Stimulated activated naive CD8-positive, alpha-beta T cell treated with anti-CD3 and anti-CD28 coated beads, Interleukin-15, Interleukin-2, amounts not matched to agents 100 ng/mL and 50 ng/mL, for 24 hours (primary cell): ENCODE measurements around the gene PROSER1.
"Not testable (repeated sequence)": the region's sequence is repeated elsewhere in the genome, so short reads cannot be mapped to it uniquely, and the experiment has no call there.

Source experiments
- H3K27ac Mint-ChIP-seq: one replicate; pipeline ENCODE4 v1.8.0; 2021; ENCODE audit warnings: mild to moderate bottlenecking, mixed read lengths
- H3K27me3 Mint-ChIP-seq: one replicate; pipeline ENCODE4 v1.8.0; 2021; ENCODE audit warnings: mixed read lengths
- H3K36me3 Mint-ChIP-seq: one replicate; pipeline ENCODE4 v1.8.0; 2021; ENCODE audit warnings: low read depth, mixed read lengths
- H3K4me1 Mint-ChIP-seq: one replicate; pipeline ENCODE4 v1.8.0; 2021; ENCODE audit warnings: low read depth, mixed read lengths
- H3K4me3 Mint-ChIP-seq: one replicate; pipeline ENCODE4 v1.8.0; 2021; ENCODE audit warnings: mild to moderate bottlenecking, mixed read lengths
- H3K9me3 Mint-ChIP-seq: one replicate; pipeline ENCODE4 v1.8.0; 2021; ENCODE audit warnings: mixed read lengths

Gene PROSER1

DNA sequence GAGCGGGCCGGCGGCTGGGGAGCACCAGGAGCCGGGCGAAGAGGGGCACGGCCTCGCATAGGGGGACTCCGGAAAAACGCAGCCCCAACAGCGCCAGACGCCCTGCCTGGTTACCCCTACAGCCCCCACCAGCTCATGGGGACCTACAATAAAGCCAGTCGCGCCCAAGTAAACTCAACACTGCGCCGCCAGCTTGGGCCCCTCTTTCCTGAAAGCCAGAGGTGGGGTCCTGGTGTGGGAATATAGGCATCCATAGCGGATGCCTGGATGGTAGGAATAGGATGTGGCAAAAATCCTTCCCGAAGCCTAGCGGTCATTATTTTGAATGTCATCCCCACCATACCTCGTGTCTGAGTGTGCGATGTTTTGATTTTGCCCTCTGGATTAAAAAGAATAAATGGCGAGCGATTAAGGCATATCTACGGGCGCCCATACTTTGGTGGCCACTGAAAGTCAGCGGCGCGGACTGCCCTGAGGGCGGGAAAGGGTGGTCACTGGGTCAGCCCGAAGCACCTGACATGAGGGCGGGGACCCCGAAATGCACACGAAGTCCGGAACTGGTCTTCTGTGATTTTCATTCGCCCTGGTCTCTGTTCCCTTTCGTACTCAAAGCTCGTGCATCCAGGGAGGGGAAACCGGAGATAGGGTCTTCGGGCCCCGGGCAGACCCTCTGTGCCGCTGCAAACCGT is at the start of gene PROSER1, which contains the start of gene NHLRC3:
PROSER1 (minus strand) TSS at position 210 of the 689 bp plus-strand sequence. CDS start 847 bp downstream, outside the sequence.
NHLRC3 (plus strand) TSS at position 577 of the 689 bp plus-strand sequence. CDS start 184 bp downstream, outside the sequence.
- Mint-ChIP-seq H3K27me3 (no peaks in the 10 kb centered on the region), H3K27ac (peak within 1 kb of the TSS; percentile 99), H3K36me3 (peaks cover 33% of the 10 kb centered on the region), H3K4me1 (peaks cover 65% of the 10 kb centered on the region), H3K4me3 (peak within 1 kb of the TSS; percentile 100), H3K9me3 (no peaks in the 10 kb centered on the region)

DNA sequence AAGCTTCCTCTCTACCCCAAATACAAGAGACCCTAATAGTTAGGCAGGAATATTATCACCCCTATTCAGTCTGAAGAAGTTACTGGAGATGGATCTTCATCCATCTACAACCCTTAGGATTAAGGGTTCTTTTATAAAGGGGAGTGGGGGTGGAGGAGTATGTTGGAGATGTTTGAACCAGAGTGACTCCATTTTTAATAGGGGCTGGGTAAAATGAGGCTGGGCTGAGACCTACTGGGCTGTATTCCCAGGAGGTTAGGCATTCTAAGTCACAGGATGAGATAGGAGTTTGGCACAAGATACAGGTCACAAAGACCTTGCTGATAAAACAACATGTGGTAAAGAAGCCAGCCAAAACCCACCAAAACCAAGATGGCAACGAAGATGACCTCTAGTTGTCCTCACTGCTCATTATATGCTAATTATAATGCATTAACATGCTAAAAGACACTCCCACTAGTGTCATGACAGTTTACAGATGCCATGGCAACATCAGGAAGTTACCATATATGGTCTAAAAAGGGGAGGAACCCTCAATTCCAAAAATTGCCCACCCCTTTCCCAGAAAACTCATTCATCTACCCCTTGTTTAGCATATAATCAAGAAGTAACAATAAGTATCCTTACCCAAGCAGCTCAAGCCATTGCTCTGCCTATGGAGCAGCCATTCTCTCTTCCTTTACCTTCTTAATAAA is 48.5 kb upstream of the PROSER1 start:
- peaks cover 39% of the 10 kb centered on the region for H3K27me3 Mint-ChIP-seq
- H3K36me3 Mint-ChIP-seq, H3K27ac Mint-ChIP-seq, H3K4me1 Mint-ChIP-seq, H3K4me3 Mint-ChIP-seq, H3K9me3 Mint-ChIP-seq: not testable (repeated sequence)

DNA sequence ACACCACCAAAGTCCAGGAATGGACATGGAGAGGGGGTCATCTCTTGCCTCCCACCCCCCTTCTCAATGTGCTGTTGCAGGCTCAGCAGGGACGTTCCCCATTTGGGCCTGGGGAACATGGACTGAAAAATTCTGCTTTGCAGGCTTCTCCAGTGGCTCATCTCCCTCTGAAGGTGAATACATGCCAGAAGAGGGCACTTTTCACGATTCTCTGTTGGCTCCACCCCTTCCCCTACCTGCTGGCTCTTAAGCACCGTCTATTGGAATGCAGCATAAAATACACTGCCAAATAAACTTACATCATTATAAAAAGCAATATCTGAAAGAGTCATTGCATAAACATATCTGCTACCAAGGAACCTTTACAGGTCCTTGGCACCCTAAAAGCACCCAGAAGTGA is 36.1 kb upstream of the PROSER1 start:
- H3K27ac Mint-ChIP-seq: no peak overlapping the region
- H3K9me3 Mint-ChIP-seq: peaks cover 5% of the 10 kb centered on the region
- no peaks in the 10 kb centered on the region for H3K4me1 Mint-ChIP-seq
- peaks cover 49% of the 10 kb centered on the region for H3K27me3 Mint-ChIP-seq
- no peak overlapping the region for H3K4me3 Mint-ChIP-seq
- no peaks in the 10 kb centered on the region for H3K36me3 Mint-ChIP-seq

DNA sequence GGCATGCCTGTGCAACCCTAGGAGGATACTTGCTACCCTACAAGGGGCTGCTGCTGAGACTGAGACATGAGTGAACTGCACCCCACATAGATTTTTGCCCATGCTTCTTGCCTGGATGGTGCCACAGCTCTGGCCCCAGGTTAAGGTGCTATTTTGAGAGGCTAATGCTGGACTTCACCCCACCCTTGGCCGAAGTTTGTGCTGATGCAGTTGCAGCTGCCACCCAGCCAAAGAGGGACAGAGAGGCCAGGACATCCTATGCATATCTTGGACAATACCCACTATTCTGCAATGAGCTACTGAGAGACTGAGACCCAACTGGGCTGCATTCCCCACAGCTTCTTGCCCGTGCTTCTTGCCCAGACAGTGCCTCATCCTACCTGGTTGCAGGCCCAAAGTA is 35.0 kb upstream of the PROSER1 start:
- H3K9me3 Mint-ChIP-seq: peaks cover 5% of the 10 kb centered on the region
- H3K36me3 Mint-ChIP-seq: no peaks in the 10 kb centered on the region
- H3K4me1 Mint-ChIP-seq: no peaks in the 10 kb centered on the region
- H3K4me3 Mint-ChIP-seq: no peak overlapping the region
- peaks cover 39% of the 10 kb centered on the region for H3K27me3 Mint-ChIP-seq
- H3K27ac Mint-ChIP-seq: no peak overlapping the region

DNA sequence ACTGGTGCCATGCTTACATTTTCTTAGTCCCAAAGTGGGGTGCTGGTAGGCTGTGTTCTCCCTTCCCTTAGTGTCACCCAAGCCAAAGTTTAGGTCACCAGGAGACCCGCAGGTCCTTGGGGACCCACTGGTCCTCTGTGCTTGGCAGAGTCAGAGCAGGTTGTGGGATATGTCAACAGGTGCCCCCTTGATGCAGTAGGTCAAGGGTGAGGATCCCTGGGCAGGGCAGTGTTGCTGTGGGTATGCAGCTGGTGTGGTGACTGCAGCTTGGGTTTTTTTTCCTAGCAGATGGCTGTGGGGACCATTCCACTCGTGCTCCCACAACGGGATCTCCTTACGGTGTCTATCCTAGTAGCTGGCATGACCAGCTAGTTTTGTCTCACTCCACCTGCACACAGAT is 24.1 kb upstream of the PROSER1 start:
- H3K27ac Mint-ChIP-seq: no peak overlapping the region
- H3K4me1 Mint-ChIP-seq: peaks cover 17% of the 10 kb centered on the region
- H3K36me3 Mint-ChIP-seq: peaks cover 41% of the 10 kb centered on the region
- H3K27me3 Mint-ChIP-seq: no peaks in the 10 kb centered on the region
- H3K4me3 Mint-ChIP-seq: no peak overlapping the region
- H3K9me3 Mint-ChIP-seq: peaks cover 4% of the 10 kb centered on the region

DNA sequence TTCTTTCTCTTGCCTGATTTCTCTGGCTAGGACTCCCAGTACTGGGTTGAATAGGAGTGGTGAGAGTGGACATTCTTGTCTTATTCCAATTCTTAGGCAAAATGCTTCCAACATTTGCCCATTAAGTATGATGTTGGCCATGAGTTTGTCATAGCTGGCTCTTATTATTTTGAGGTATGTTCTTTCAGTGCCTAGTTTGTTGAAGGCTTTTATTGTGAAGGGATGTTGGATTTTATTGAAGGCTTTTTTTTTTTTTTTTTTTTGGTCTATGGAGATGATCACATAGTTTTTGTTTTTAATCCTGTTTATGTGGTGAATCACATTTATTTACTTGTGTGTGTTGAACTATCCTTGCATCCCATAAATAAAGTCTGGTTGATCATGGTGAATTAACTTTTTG is 20.2 kb upstream of the PROSER1 start:
- Mint-ChIP-seq H3K9me3 (no peaks in the 10 kb centered on the region), H3K4me1 (peaks cover 30% of the 10 kb centered on the region)

DNA sequence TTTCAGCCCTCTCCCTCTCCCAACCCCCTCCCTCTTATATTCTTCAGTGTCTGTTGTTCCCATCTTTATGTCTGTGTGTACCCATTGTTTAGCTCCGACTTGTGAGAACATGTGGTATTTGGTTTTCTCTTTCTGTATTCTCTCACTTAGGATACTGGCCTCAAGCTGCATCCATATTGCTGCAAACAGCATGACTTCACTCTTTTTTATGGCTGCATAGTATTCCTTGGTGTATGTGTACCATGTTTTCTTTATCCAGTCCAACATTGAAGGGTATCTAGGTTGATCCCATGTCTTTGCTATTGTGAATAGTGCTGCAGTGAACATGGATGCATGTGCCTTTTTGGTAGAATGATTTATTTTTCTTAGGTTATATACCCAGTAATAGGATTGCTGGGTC is 18.1 kb upstream of the PROSER1 start:
- Mint-ChIP-seq H3K27me3 (no peaks in the 10 kb centered on the region), H3K4me3 (no peak overlapping the region), H3K4me1 (peaks cover 30% of the 10 kb centered on the region), H3K9me3 (no peaks in the 10 kb centered on the region), H3K27ac (no peak overlapping the region), H3K36me3 (peaks cover 45% of the 10 kb centered on the region)

More for the DNA sequence above, 20.2 kb upstream of the PROSER1 start:
- peaks cover 49% of the 10 kb centered on the region for H3K36me3 Mint-ChIP-seq
- no peaks in the 10 kb centered on the region for H3K27me3 Mint-ChIP-seq
- H3K4me3 Mint-ChIP-seq: no peak overlapping the region
- H3K27ac Mint-ChIP-seq: no peak overlapping the region

DNA sequence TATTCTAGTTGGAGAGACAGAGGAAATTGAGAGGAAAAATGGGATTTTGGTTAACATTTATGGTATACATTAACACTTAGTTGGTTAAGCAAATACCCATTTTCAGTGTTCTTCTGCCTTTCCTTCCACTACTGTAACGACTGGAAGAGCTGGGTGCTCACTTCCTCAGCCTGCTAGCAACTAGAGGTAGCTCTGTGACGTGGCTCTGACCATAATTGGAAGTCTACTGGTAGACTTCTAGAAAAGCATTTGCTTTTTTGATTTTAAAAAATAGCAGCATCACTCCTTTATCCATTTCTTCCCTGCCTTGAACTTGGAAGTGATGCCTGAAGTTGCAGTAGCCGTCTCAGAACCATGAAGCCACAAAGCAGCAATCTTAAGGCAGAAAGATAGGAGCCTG is 16.2 kb upstream of the PROSER1 start:
- Mint-ChIP-seq H3K27ac (no peak overlapping the region), H3K36me3 (peaks cover 36% of the 10 kb centered on the region), H3K4me1 (peaks cover 28% of the 10 kb centered on the region), H3K4me3 (no peak overlapping the region), H3K27me3 (no peaks in the 10 kb centered on the region), H3K9me3 (no peaks in the 10 kb centered on the region)

DNA sequence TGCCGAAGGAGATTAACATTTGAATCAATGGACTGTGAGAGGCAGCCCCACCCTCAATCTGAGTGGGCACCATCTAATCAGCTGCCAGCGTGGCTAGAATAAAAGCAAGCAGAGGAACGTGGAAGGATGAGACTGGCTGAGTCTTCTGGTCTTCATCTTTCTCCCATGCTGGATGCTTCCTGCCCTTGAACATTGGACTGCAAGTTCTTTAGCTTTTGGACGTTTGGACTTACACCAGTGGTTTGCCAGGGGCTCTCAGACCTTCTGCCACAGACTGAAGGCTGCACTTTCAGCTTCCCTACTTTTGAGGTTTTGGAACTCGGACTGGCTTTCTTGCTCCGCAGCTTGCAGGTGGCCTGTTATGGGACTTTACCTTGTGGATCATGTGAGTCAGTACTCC is 15.1 kb upstream of the PROSER1 start:
- Mint-ChIP-seq H3K36me3 (peaks cover 31% of the 10 kb centered on the region), H3K4me1 (peaks cover 20% of the 10 kb centered on the region), H3K27me3 (no peaks in the 10 kb centered on the region), H3K9me3 (no peaks in the 10 kb centered on the region), H3K27ac (no peak overlapping the region), H3K4me3 (no peak overlapping the region)

DNA sequence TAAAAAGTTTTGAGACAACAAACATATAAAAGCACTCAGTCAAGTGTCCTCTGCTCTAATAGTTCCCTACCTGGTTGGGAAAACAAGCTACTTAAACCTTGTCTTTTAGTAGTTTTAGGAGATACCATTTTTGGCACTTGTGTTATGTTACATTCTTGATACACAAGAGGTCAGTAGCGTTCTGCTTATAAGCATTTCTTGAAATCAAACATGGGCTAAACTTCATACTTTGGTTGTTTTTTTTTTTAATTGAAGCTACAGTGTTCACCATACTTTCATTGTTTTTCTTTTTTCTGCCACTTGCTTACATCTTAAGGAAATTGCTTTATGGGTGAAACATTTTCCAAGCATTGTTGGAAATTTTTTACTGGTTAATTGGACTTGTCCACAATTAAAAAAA is 13.3 kb upstream of the PROSER1 start:
- Mint-ChIP-seq H3K27me3 (no peaks in the 10 kb centered on the region), H3K36me3 (peaks cover 29% of the 10 kb centered on the region), H3K4me3 (no peak overlapping the region), H3K9me3 (no peaks in the 10 kb centered on the region), H3K27ac (no peak overlapping the region), H3K4me1 (peaks cover 13% of the 10 kb centered on the region)

DNA sequence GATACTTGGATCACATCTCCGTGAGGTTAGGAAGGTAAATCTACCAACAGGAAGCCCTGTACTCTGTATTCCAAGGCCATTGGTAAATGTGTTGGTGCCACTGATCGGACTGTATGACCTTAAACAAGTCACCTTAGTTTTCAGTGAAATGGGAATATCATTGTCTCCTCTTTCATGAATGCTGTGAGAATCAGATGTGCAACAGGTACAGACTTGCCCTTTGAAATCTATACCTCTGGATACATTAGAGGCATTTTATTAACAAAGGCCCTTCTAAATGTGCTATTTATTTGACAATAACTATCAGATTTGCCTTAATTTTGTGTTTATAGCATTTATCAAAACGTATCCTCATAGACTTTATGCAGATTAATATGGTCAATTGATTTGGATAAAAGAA is 11.4 kb upstream of the PROSER1 start:
- no peaks in the 10 kb centered on the region for H3K27me3 Mint-ChIP-seq
- peaks cover 32% of the 10 kb centered on the region for H3K36me3 Mint-ChIP-seq
- peaks cover 11% of the 10 kb centered on the region for H3K4me1 Mint-ChIP-seq
- no peak overlapping the region for H3K4me3 Mint-ChIP-seq
- no peaks in the 10 kb centered on the region for H3K9me3 Mint-ChIP-seq
- H3K27ac Mint-ChIP-seq: no peak overlapping the region

DNA sequence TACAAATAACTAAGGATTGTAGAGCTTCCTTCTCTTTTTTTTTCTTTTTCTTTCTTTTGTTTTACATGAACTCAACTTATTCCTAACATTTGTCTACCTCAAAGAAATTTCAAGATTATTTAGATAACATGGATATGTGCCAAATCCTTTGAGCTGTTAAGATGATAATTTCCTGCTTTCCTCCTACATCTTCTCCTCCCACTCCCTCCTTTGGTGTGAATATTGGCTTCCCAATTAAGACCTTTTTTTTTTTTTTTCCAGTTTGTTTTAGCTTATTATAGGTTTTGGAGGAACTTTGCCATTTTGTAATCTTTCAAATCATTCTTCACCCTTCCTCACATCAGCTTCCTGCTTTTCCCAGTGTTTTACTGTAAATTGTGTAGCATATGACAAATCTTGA is 10.9 kb upstream of the PROSER1 start:
- Mint-ChIP-seq H3K4me3 (no peak overlapping the region), H3K36me3 (peaks cover 33% of the 10 kb centered on the region), H3K27me3 (no peaks in the 10 kb centered on the region), H3K27ac (no peak overlapping the region), H3K4me1 (peaks cover 6% of the 10 kb centered on the region), H3K9me3 (no peaks in the 10 kb centered on the region)

DNA sequence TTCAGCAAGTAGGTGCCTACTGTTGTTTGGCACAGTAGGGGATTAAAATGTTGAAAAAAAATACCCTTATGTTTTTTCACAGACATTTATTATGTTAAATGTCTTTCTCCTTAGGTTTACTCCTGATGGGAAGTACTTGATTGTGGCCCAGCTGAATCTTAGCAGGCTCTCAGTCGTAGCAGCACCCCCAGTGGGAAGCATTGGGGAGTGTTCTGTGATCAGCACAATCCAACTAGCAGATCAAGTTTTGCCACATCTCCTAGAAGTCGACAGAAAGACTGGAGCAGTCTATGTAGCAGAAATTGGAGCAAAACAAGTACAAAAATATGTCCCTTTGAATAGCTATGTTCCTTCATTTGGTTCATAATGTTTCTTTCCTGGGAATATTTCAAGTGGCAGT is 9.7 kb upstream of the PROSER1 start:
- no peak overlapping the region for H3K27ac Mint-ChIP-seq

DNA sequence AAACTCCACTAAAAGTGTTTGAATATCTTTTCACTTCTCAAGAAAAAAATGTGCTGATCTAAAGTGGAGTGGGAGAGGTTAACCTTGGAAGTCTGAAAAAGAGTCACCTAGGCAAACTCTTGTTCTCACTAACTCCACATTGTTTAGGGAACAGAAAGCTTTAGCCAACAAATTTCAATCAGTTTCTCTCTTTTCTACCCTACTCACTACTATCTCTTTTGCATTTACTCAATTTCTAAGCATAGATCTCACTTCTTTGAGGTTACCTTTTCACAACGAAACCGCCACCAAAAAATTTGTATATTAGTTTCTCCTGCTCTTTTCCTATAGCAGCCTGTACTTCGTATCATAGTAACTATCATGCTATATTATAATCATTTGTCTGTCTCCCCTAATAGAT is 6.6 kb upstream of the PROSER1 start:
- peaks cover 50% of the 10 kb centered on the region for H3K36me3 Mint-ChIP-seq
- no peak overlapping the region for H3K4me3 Mint-ChIP-seq
- H3K27me3 Mint-ChIP-seq: no peaks in the 10 kb centered on the region
- no peaks in the 10 kb centered on the region for H3K9me3 Mint-ChIP-seq
- no peak overlapping the region for H3K27ac Mint-ChIP-seq
- H3K4me1 Mint-ChIP-seq: peaks cover 26% of the 10 kb centered on the region

More for the DNA sequence above, 9.7 kb upstream of the PROSER1 start:
- Mint-ChIP-seq H3K9me3 (no peaks in the 10 kb centered on the region), H3K4me3 (no peak overlapping the region), H3K27me3 (no peaks in the 10 kb centered on the region), H3K36me3 (peaks cover 38% of the 10 kb centered on the region), H3K4me1 (peaks cover 4% of the 10 kb centered on the region)

DNA sequence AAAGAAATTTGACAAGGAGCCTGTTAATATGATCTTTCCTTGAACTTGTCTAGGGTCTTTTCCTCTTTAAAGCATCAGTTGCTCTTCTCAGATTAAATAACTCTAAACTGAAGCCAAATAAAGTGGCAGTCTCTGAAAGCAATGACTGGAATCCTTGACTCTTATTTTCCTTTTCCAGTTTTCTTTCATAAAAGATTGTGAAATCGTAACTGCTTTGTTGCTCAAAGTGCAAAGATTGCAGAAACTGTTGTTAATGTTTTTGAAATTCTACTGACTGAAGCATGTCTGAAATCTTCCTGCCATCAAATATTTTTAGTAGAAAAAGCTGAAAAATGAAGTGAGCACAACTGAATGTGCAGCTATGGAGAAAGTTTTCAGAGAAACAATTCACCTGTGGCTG is 2.3 kb upstream of the PROSER1 start:
- Mint-ChIP-seq H3K4me3 (peak overlapping the region; percentile 100), H3K4me1 (peaks cover 44% of the 10 kb centered on the region), H3K27ac (peak overlapping the region; percentile 61), H3K9me3 (no peaks in the 10 kb centered on the region), H3K36me3 (peaks cover 35% of the 10 kb centered on the region), H3K27me3 (no peaks in the 10 kb centered on the region)
